22Rv1 (cell line): ENCODE results near the gene BBS12.

ENCODE experiments used
- CTCF ChIP-seq: fragments of 450-650 bp; IDR thresholded peaks from 2 replicates; pipeline ENCODE4 v1.5.1; 2017; ENCODE audit warnings: mild to moderate bottlenecking
- ZFX ChIP-seq: fragments of 450-650 bp; IDR thresholded peaks from 2 replicates; pipeline ENCODE4 v1.6.1; 2017; ENCODE audit warnings: antibody characterized with exemption, borderline replicate concordance

GRCh38 chr4:122722256-122722655, 10.2 kb upstream of the BBS12 start:
- TF ChIP-seq CTCF (no peak), ZFX (no peak)
